Stimulated activated effector memory CD8-positive, alpha-beta T cell treated with anti-CD3 and anti-CD28 coated beads, Interleukin-12 subunit alpha, Interleukin-12 subunit beta, amount 100 ng/mL, for 72 hours (primary cell): Measurements from ENCODE around the gene FBXW4.

Source experiments
- ATAC-seq: fragments of 150-1000 bp; cut with Tn5 transposase; 2 replicates; pipeline ENCODE4 v1.10.0; 2021
- DNase-seq, 2 donors: peaks; one replicate each; pipeline ENCODE4 v3.0.0; 2021 to 2022; ENCODE audit warnings: low spot score in 2 of 2
- H3K27ac Mint-ChIP-seq: one replicate; pipeline ENCODE4 v1.8.0; 2022; ENCODE audit warnings: mild to moderate bottlenecking, mixed read lengths
- H3K36me3 Mint-ChIP-seq: one replicate; pipeline ENCODE4 v1.8.0; 2022; ENCODE audit warnings: mild to moderate bottlenecking, mixed read lengths
- H3K4me1 Mint-ChIP-seq: one replicate; pipeline ENCODE4 v1.8.0; 2022; ENCODE audit warnings: mixed read lengths
- H3K4me3 Mint-ChIP-seq: one replicate; pipeline ENCODE4 v1.8.0; 2022; ENCODE audit warnings: mild to moderate bottlenecking, mixed read lengths
- H3K9me3 Mint-ChIP-seq: one replicate; pipeline ENCODE4 v1.8.0; 2022; ENCODE audit warnings: mixed read lengths

Gene FBXW4

DNA sequence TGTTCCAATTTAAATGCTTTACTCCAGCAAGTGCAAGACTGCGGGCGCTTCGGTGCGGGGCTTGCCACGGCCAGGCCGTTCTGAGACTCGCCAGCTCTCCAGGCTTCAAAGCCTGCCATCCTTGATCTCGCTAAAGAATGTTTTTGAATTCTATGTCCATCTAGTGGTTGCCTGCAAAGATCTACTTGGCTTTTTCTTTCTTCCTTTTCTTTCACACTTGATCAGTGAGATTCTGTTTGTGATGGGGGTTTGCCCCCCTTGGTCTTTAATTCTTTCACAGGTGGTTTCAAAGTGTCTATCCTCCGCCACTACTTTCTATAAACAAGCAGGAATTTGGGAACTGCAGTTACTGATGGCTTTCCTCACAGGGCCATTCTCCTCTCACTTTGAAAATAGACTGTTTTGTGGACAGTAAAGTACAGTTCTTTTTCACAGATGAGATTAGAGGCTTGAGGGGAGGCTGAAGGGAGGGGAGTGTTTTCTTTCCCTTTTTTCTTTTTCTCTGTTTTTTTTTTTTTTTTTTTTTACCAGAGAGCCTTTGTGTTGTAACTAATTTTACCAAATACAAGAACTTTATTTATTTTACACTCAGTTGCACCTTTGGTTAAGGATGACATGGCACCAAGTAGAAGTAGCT lies 15.2 kb upstream of the FBXW4 start:
- H3K27ac Mint-ChIP-seq = no peak overlapping the region
- DNase-seq = no peak
- no peaks in the 10 kb centered on the region for H3K36me3 Mint-ChIP-seq
- no peaks in the 10 kb centered on the region for H3K4me1 Mint-ChIP-seq
- ATAC-seq = no peak
- H3K9me3 Mint-ChIP-seq = no peaks in the 10 kb centered on the region
- H3K4me3 Mint-ChIP-seq = no peak overlapping the region

GRCh38 chr10:101709359-101710058 lies 14.5 kb upstream of the FBXW4 start:
- no peak overlapping the region for H3K27ac Mint-ChIP-seq
- no peaks in the 10 kb centered on the region for H3K9me3 Mint-ChIP-seq

DNA sequence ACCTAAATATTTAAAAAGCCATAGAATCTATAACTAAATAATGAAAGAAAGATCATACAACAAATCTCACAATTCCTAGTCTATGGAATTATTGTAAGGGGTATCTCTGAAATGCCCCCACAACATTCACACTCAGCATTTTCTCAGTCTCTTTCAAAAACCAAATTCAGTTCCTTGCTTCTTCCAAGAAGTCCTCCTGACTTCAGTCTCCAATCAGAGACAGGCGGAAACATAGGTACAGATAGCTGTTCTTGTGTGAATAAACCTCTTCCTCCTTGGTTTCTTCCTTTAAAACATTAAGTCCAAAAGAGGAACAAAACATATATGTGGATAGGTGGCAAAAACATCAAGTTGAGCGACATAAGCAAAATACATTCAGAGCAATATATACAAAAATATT lies 13.9 kb upstream of the FBXW4 start:
- no peak for ATAC-seq
- Mint-ChIP-seq H3K36me3 (no peaks in the 10 kb centered on the region), H3K4me3 (no peak overlapping the region), H3K4me1 (no peaks in the 10 kb centered on the region), H3K9me3 (no peaks in the 10 kb centered on the region), H3K27ac (no peak overlapping the region)
- no peak for DNase-seq

More at GRCh38 chr10:101709359-101710058, 14.5 kb upstream of the FBXW4 start:
- H3K4me1 Mint-ChIP-seq = no peaks in the 10 kb centered on the region
- DNase-seq (no peak), ATAC-seq (no peak)
- H3K36me3 Mint-ChIP-seq = no peaks in the 10 kb centered on the region
- H3K4me3 Mint-ChIP-seq = no peak overlapping the region

- ATAC-seq = no peak
- no peak for DNase-seq
- Mint-ChIP-seq H3K4me1 (no peaks in the 10 kb centered on the region), H3K36me3 (no peaks in the 10 kb centered on the region), H3K27ac (no peak overlapping the region), H3K9me3 (no peaks in the 10 kb centered on the region), H3K4me3 (no peak overlapping the region)
These were observed 13.1 kb upstream of the FBXW4 start for GRCh38 chr10:101708073-101708472.

GRCh38 chr10:101704331-101704730 lies 9.4 kb upstream of the FBXW4 start:
- no peak for DNase-seq
- no peaks in the 10 kb centered on the region for H3K4me1 Mint-ChIP-seq
- no peaks in the 10 kb centered on the region for H3K9me3 Mint-ChIP-seq
- no peak overlapping the region for H3K27ac Mint-ChIP-seq
- ATAC-seq = no peak
- peaks cover 10% of the 10 kb centered on the region for H3K36me3 Mint-ChIP-seq
- no peak overlapping the region for H3K4me3 Mint-ChIP-seq

DNA sequence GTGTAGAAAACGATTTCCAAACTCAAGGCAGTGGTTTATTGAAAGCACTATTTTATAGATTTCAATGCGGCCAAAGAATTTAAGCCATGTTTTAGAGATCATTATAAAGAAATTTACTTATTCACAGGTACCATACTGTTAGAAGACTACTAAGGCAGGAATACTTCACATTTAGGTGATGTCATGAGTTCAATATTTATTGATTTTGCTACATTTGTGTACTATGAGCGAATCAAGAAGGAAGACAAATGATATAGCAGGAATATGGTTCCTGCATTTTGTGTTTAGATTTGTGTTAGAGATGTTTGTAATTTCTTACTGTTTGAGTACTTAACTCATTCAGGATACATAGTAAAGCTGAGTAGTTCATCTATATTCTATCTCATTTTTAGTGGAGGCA lies 1.7 kb upstream of the FBXW4 start:
- DNase-seq (no peak), ATAC-seq (no peak)
- Mint-ChIP-seq H3K4me3 (no peak overlapping the region), H3K27ac (peak overlapping the region; percentile 58), H3K4me1 (peaks cover 20% of the 10 kb centered on the region), H3K9me3 (no peaks in the 10 kb centered on the region), H3K36me3 (peaks cover 23% of the 10 kb centered on the region)

DNA sequence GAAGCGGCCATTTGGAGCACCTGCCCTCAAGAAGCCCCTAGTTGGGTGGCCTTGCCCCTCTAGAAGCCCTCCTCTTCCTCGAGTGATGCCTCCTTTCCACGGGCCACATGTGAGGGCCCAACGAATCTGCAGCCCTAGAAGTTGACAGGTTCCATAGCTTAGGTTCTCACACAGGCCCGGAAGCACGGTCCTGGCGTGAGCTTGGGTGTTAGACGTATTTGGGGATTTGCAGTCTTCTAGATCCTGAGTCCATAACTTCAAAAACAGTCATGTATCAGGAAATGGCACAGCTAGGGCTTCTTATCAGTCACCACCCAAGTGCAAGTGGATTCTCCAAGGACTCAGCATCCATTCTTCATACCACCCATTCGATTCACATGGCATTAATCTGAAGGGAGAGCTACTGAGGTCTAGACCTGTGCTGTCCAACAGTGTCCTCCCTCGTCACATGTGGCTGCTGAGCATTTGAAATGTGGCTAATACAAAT lies 477 bp upstream of the FBXW4 start:
- Mint-ChIP-seq H3K4me3 (peak overlapping the region; percentile 96), H3K4me1 (peaks cover 32% of the 10 kb centered on the region), H3K27ac (peak overlapping the region; percentile 99), H3K36me3 (peaks cover 23% of the 10 kb centered on the region), H3K9me3 (no peaks in the 10 kb centered on the region)
- no peak for DNase-seq
- ATAC-seq = no peak

DNA sequence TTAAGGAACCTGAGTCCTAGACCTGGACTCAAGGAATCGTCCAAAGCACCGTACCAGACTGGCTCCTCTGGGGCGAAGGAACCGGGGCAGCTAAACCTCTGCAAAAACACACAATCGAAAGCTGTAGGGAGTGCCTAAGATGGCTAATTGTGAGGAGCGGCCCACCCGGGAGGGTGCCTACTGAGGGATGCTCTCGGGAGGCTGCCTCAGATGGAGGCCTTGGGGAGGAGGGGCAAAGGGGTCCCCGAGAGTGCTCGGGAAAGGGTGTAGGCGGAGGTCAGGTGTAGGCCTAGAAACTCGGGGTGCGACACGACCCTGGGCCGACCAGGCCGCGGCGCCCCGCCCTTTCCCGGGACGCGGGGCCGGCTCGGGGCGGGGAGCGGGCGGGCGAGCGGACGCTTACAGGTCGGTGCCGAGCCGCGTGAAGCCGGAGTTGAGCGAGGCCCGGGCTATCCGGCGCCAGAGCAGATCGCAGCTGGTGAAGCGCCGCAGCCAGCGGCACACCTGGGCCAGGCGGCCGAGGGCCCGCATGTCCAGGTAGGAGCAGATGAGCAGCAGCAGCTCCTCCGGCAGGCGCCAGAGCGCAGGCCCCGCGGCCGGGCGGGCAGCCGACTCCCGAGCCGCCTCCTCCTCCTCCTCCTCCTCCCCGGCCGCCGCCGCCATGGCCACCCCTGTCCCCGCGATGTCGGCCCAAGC lies 844 bp downstream of the FBXW4 start:
- Mint-ChIP-seq H3K36me3 (peaks cover 12% of the 10 kb centered on the region), H3K4me1 (peaks cover 45% of the 10 kb centered on the region), H3K4me3 (peak overlapping the region; percentile 96), H3K27ac (peak overlapping the region; percentile 99), H3K9me3 (no peaks in the 10 kb centered on the region)
- ATAC-seq = peak; percentile 87
- DNase-seq = peak; percentile 72 to 89

- H3K27ac Mint-ChIP-seq = peak overlapping the region; percentile 99
- no peaks in the 10 kb centered on the region for H3K9me3 Mint-ChIP-seq
- H3K36me3 Mint-ChIP-seq = peaks cover 17% of the 10 kb centered on the region
- DNase-seq = no peak
- peak overlapping the region; percentile 96 for H3K4me3 Mint-ChIP-seq
- peak; percentile 48 for ATAC-seq
- peaks cover 45% of the 10 kb centered on the region for H3K4me1 Mint-ChIP-seq
These were observed 1.4 kb downstream of the FBXW4 start for GRCh38 chr10:101693651-101693977.

DNA sequence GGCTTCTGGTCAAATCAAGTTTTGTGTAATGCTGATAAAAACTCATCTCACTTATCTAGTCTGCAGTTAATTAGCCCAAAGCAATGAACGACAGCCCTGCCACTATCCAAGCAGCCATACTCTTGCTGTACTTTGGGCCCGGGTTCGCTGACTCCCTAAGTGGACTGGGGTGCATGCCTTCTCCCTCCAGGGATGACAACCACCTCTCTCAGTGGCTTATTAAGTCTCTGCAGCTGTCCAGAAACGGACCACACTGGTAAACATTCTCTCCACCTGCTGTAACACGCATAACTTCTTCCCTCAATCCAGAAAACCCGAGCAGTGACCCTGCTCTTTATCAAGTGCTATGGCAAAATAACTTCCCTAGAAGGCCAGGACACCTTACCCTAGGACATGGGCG lies 3.9 kb downstream of the FBXW4 start:
- ATAC-seq (no peak), DNase-seq (no peak)
- Mint-ChIP-seq H3K9me3 (no peaks in the 10 kb centered on the region), H3K27ac (peak overlapping the region; percentile 80), H3K4me1 (peaks cover 54% of the 10 kb centered on the region), H3K36me3 (peaks cover 22% of the 10 kb centered on the region), H3K4me3 (no peak overlapping the region)

- Mint-ChIP-seq H3K4me3 (no peak overlapping the region), H3K27ac (peak overlapping the region; percentile 80), H3K4me1 (peaks cover 53% of the 10 kb centered on the region), H3K9me3 (no peaks in the 10 kb centered on the region), H3K36me3 (peaks cover 21% of the 10 kb centered on the region)
- DNase-seq = no peak
- ATAC-seq = no peak
These were observed 4.5 kb downstream of the FBXW4 start for GRCh38 chr10:101690461-101690860.

DNA sequence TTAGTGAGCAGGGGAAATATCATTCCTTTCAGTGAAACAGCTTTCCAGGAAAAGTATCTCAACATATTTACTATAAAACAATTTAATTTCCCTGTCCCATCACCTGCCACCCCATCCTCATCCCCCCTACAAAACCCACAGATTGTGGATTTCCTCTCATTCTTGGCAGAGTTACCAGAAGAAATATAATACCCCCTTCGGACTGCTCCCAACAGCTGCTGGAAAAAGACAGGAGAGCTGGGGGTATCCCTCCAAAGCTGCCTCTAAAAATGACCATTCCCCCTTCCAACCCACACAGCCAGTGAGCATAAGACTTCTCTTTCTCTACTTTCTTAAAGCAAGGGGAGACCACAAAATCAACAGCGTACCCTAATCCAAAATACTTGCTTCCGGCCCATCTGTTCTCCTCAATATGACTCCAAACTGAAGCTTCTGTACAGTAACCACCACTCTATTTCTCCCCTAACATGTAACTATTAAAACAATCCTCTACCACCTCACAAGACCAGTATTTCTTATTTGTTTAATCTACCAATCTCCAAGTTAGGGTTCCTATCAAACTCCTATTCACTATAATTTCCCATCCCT lies 7.8 kb downstream of the FBXW4 start:
- peaks cover 62% of the 10 kb centered on the region for H3K4me1 Mint-ChIP-seq
- DNase-seq = no peak
- H3K36me3 Mint-ChIP-seq = peaks cover 10% of the 10 kb centered on the region
- H3K27ac Mint-ChIP-seq = no peak overlapping the region
- ATAC-seq = no peak
- H3K9me3 Mint-ChIP-seq = no peaks in the 10 kb centered on the region
- no peak overlapping the region for H3K4me3 Mint-ChIP-seq

DNA sequence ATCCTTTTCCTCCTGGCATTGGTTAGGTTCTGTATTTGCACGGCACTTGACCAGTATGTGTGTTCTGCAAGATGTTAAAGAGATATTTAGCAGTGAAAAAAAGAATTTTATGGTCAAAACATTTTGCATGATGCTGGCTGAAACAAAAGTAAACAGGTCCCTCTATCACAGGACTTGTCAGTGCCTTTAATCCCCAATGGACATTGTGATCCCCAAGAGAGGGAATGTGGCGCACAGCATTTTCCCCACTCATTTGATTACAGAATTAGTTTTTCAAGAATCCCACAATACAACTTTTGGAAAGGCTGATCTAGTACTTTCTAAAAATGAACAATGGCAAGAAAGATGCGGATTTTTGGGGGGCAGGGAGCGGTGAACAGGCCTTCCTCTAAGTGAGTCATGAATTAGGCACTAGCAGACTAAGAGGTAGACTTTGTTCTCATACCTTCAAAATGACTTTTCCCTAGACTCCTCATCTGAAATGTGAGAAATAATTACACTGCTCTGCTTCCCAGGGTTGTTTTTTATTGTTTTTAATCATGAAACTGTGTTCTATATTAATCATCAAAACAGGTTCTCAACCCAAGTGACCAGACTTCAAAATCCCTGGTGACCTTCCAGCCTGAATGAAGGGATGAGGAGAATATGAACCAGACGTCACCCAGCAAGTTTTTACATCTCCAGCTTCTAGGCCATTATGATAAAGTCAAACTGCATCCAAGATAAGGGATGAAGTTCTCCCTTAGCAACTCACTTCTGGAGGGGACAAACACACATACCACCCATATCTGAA lies 8.6 kb downstream of the FBXW4 start:
- Mint-ChIP-seq H3K9me3 (no peaks in the 10 kb centered on the region), H3K27ac (no peak overlapping the region), H3K4me1 (peaks cover 56% of the 10 kb centered on the region), H3K36me3 (peaks cover 10% of the 10 kb centered on the region), H3K4me3 (no peak overlapping the region)
- DNase-seq = no peak
- no peak for ATAC-seq

DNA sequence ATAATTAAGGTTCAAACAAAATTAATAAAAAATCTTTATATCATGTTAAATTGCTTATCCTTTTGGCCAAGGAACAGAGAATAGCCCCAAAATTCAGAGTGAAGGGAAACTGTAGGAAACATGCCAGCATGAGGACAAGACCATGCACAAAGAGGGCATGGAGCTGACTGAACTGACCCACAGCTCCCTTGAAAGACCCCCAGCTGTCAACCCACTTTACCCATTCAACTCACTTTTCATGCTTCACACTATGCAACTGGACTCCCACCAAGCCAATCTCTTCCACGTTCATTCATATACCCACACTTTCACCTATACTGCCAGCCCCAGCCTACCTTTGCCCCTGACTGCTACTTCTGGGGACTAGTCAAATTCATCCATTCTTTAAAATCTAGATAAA lies 10.2 kb downstream of the FBXW4 start:
- DNase-seq = no peak
- no peaks in the 10 kb centered on the region for H3K9me3 Mint-ChIP-seq

DNA sequence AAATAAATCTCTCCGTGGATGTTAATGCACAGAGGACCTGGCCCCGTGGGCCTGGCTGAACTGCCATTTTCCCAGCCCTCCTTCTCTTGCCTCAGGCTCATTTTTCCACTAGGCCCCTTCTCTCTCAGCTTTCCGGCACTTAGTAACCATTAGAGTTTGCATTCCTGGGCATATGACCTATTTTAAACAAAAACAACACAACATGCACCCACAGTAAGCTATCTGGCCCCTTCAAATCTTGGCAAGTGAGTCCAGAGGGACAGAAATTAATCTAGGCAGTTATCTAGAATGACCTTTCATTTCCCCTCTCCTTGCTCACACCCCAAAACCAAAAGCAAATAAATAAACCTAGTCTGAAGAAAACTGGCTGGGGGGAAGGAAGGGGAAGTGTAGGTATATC lies 11.7 kb downstream of the FBXW4 start:
- Mint-ChIP-seq H3K4me1 (peaks cover 32% of the 10 kb centered on the region), H3K27ac (peak overlapping the region; percentile 38), H3K9me3 (no peaks in the 10 kb centered on the region), H3K36me3 (peaks cover 8% of the 10 kb centered on the region), H3K4me3 (no peak overlapping the region)
- DNase-seq = no peak
- no peak for ATAC-seq

More for the DNA sequence above, 10.2 kb downstream of the FBXW4 start:
- peaks cover 40% of the 10 kb centered on the region for H3K4me1 Mint-ChIP-seq
- peak overlapping the region; percentile 20 for H3K27ac Mint-ChIP-seq
- peaks cover 16% of the 10 kb centered on the region for H3K36me3 Mint-ChIP-seq
- H3K4me3 Mint-ChIP-seq = no peak overlapping the region
- no peak for ATAC-seq
